IPS-20b (cell line): ENCODE measurements around the gene NCAM2.

Source experiments
- H3K27ac ChIP-seq: one replicate; pipeline ENCODE4 v1.5.1; 2013; ENCODE audit warnings: low read length
- H3K27me3 ChIP-seq: 2 replicates; pipeline ENCODE4 v1.6.1; 2013; ENCODE audit warnings: mild to moderate bottlenecking, low read length, inconsistent platforms; ENCODE audit not compliant: insufficient read depth
- H3K36me3 ChIP-seq: 2 replicates; pipeline ENCODE4 v1.6.1; 2013; ENCODE audit warnings: low read depth, mild to moderate bottlenecking, inconsistent platforms, low read length, moderate library complexity; ENCODE audit not compliant: insufficient read depth
- H3K4me1 ChIP-seq: 2 replicates; pipeline ENCODE4 v1.6.1; 2013; ENCODE audit warnings: mild to moderate bottlenecking, control low read depth, inconsistent platforms, low read length, moderate library complexity; ENCODE audit not compliant: insufficient read depth
- H3K4me3 ChIP-seq: 2 replicates; pipeline ENCODE4 v1.5.1; 2013; ENCODE audit warnings: mild to moderate bottlenecking, low read length, inconsistent platforms
- H3K9ac ChIP-seq: 2 replicates; pipeline ENCODE4 v1.6.1; 2013; ENCODE audit warnings: low read depth, mild to moderate bottlenecking, inconsistent platforms, low read length, moderate library complexity
- H3K9me3 ChIP-seq: 2 replicates; pipeline ENCODE4 v1.6.1; 2013; ENCODE audit warnings: mild to moderate bottlenecking, low read depth, low read length, inconsistent platforms; ENCODE audit not compliant: insufficient read depth

Gene NCAM2

DNA sequence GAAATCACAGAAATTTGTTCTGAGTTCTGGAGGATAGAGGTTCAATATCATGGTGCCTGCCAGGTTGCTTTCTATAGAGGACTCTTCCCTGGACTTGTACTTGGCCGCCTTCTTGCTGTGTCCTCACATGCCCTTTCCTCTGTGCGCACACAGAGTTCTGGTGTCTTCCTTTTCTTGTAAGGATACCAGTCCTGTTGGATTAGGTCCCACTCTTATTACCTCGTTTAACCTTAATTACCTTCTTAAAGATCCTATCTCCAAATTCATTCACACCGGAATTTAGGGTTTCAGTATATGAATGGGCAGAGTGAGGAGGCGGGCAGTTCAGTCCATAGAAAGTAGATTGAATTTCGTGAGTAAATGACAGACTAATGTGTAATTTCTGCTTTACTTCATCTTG, 413.9 kb downstream of the NCAM2 start:
- H3K36me3 ChIP-seq, result no peaks in the 10 kb centered on the region
- no peak overlapping the region for H3K9ac ChIP-seq
- no peak overlapping the region for H3K4me3 ChIP-seq
- no peaks in the 10 kb centered on the region for H3K4me1 ChIP-seq
- no peaks in the 10 kb centered on the region for H3K9me3 ChIP-seq
- H3K27ac ChIP-seq, result no peak overlapping the region
- no peaks in the 10 kb centered on the region for H3K27me3 ChIP-seq

DNA sequence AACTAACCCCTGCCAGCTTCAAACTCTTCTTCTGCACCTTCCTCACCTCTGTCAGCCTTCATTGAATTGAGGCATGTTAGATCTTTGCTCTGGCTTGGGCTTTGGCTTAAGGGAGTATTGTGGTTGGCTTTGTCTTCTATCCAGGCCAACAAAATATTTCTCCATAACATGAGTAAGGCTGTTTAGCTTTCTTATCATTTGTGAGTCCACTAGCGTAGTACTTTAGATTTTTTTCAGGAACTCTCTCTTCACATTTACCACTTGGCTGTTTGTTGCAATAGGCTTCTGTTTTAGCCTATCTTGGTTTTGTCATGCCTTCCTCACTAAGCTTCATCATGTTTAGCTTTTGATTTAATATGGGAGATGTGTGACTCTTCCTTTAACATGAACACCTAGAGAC, 417.5 kb downstream of the NCAM2 start:
- H3K9ac ChIP-seq, result no peak overlapping the region
- H3K27me3 ChIP-seq, result no peaks in the 10 kb centered on the region
- no peak overlapping the region for H3K27ac ChIP-seq
- no peaks in the 10 kb centered on the region for H3K4me1 ChIP-seq
- no peaks in the 10 kb centered on the region for H3K36me3 ChIP-seq
- no peaks in the 10 kb centered on the region for H3K9me3 ChIP-seq
- no peak overlapping the region for H3K4me3 ChIP-seq

DNA sequence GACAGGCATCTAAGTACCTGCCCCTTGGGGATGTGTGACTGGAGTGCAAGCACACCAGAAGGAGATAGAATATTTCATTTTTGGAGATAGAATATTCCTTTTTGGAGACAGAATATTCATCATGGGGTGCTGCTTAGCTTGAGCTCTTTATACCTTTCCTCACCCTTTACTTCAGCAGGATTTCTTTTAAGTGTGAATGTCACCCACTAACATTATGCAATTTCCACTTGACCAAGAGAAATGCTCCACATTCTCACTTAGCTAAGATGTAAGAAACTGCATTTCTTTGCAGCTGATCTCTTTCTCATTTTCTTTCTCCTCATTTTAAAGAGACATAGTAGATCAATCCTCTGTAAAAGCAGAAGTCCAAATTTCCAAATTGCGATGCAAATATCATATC, 436.7 kb downstream of the NCAM2 start:
- no peak overlapping the region for H3K27ac ChIP-seq
- no peak overlapping the region for H3K4me3 ChIP-seq
- H3K4me1 ChIP-seq, result no peaks in the 10 kb centered on the region
- no peak overlapping the region for H3K9ac ChIP-seq
- no peaks in the 10 kb centered on the region for H3K36me3 ChIP-seq
- no peaks in the 10 kb centered on the region for H3K9me3 ChIP-seq
- no peaks in the 10 kb centered on the region for H3K27me3 ChIP-seq

DNA sequence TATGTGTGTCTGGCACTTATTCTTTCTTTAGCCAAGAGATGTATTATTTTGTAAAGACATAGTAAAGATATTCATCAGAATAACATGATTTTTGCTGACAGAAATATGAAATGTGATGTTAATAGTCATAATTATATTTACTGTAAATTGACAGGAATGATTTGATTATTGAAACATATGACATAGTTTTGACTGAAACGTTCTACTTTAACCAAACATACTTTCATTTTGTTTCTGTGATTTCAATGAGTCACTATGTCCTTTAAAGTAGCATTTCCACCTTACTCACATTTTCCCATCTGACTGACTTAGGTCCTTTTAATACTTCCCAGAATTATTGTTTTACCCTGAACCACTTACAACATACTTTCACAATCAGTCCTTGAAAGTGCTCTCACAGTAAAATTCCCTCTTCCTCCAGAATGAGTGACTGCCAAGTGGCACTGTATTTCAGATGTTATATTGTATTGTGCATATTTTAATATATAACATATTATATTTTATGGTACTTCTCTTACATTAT, 437.9 kb downstream of the NCAM2 start:
- no peaks in the 10 kb centered on the region for H3K27me3 ChIP-seq
- no peak overlapping the region for H3K27ac ChIP-seq
- H3K9me3 ChIP-seq, result no peaks in the 10 kb centered on the region
- no peak overlapping the region for H3K4me3 ChIP-seq
- H3K9ac ChIP-seq, result no peak overlapping the region
- no peaks in the 10 kb centered on the region for H3K36me3 ChIP-seq
- H3K4me1 ChIP-seq, result no peaks in the 10 kb centered on the region

DNA sequence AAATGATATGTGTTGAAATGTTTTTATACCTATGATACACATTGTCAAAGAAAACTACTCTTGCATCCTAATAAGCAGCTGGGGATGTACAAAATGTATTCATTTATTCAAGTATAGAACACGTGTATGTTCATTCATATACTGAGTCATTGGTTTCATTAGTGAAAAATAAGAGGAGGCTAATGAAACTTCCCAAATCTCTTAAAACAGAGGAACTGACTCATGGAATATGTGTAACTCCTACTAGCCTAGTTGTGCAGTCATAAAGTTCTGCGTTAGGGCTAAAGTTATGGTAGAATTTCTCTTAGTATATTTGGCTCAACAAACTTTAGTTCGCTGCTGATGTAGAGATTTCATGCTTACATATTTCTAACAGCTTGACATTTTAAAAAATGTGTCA, 441.6 kb downstream of the NCAM2 start:
- H3K36me3 ChIP-seq, result no peaks in the 10 kb centered on the region
- no peak overlapping the region for H3K4me3 ChIP-seq
- no peaks in the 10 kb centered on the region for H3K9me3 ChIP-seq
- H3K27ac ChIP-seq, result no peak overlapping the region
- H3K9ac ChIP-seq, result no peak overlapping the region
- H3K4me1 ChIP-seq, result no peaks in the 10 kb centered on the region
- H3K27me3 ChIP-seq, result no peaks in the 10 kb centered on the region

DNA sequence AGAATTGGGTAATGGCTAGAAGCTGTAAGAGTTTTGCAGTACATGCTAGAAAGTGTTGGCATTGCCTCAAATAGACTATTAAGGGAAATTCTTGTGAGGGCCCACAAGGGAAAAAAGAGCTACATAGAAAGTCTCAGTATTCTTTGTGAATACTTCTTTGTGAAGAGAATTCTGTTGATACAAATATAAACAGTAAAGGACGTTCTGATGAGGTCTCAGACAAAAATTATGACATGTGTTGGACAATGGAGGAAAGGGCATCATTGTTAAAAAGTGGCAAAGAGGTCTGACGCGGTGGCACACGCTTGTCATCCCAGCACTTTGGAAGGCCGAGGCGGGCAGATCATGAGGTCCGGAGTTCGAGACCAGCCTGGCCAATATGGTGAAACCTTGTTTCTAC, 458.9 kb downstream of the NCAM2 start:
- H3K36me3 ChIP-seq, result no peaks in the 10 kb centered on the region
- H3K27me3 ChIP-seq, result no peaks in the 10 kb centered on the region
- no peak overlapping the region for H3K9ac ChIP-seq
- no peak overlapping the region for H3K27ac ChIP-seq
- no peak overlapping the region for H3K4me3 ChIP-seq
- H3K9me3 ChIP-seq, result no peaks in the 10 kb centered on the region
- no peaks in the 10 kb centered on the region for H3K4me1 ChIP-seq

DNA sequence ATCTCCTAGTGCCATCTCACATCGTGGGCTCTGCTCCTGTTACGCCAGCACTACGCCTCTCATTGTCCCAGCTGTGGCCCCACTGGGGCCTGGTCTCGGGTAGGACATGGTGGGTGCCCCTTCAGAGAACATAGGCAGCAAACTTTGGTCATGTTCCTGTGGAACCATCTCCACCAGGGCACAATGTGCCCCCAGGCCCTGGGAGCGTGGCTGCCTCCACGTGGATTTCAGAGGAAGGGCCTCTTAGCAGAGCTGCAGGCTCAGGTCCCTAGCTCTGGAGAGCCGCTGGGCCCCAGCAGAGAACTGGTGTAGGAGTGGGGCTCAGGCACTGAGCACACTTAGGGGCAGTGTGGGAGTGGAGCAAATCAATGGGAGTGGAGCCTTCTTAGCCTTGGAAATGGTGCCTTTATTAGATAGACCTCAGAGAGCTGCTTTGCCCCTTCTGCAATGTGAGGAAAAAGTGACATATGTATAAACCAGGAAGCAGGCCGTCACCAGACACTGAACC, 460.0 kb downstream of the NCAM2 start:
- Histone ChIP-seq H3K4me1 (no peaks in the 10 kb centered on the region), H3K4me3 (no peak overlapping the region), H3K9me3 (no peaks in the 10 kb centered on the region), H3K27me3 (no peaks in the 10 kb centered on the region), H3K27ac (no peak overlapping the region), H3K9ac (no peak overlapping the region), H3K36me3 (no peaks in the 10 kb centered on the region)

DNA sequence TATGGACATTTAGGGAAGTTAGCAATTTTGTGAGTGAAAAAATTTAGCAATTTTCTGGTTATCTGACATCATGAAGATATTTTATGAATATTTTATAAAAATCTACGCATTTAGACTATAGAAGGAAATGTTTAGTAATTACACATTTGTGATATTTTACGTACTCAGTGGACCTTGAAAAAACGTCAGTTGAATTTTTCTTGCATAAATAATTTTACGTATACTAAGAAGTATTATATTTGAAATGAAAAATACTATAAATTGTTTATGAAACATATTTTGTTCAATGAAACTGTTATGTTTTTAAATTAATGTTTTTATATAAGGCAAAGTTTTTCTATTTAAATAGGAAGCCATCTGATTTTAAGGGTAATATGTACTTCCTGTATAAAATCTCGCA, 462.8 kb downstream of the NCAM2 start:
- H3K9me3 ChIP-seq, result no peaks in the 10 kb centered on the region

DNA sequence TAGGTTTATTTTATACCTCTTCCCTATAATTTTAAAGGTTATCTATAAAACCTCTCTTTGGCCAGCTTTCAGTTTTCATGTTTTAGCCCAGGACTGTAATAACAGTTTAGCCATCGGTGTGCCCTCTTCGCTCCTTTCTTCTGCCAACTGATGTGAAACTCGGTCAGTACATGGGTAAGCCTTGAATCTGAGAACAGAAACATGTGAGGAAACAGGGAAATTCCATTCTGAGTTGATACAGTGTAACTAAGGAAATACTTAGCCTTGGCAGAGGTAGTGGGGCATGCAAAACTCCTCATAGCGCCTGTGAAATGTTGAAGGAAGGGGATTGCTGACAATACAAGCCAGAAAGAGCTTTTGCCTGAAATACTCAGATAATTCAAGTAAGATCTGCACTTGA, 465.2 kb downstream of the NCAM2 start:
- H3K4me3 ChIP-seq, result no peak overlapping the region
- no peaks in the 10 kb centered on the region for H3K9me3 ChIP-seq
- no peaks in the 10 kb centered on the region for H3K27me3 ChIP-seq
- H3K9ac ChIP-seq, result no peak overlapping the region
- no peaks in the 10 kb centered on the region for H3K36me3 ChIP-seq
- H3K27ac ChIP-seq, result no peak overlapping the region
- no peaks in the 10 kb centered on the region for H3K4me1 ChIP-seq

More for the DNA sequence above, 462.8 kb downstream of the NCAM2 start:
- no peak overlapping the region for H3K9ac ChIP-seq
- no peaks in the 10 kb centered on the region for H3K4me1 ChIP-seq
- no peak overlapping the region for H3K4me3 ChIP-seq
- H3K36me3 ChIP-seq, result no peaks in the 10 kb centered on the region
- H3K27ac ChIP-seq, result no peak overlapping the region
- H3K27me3 ChIP-seq, result no peaks in the 10 kb centered on the region

DNA sequence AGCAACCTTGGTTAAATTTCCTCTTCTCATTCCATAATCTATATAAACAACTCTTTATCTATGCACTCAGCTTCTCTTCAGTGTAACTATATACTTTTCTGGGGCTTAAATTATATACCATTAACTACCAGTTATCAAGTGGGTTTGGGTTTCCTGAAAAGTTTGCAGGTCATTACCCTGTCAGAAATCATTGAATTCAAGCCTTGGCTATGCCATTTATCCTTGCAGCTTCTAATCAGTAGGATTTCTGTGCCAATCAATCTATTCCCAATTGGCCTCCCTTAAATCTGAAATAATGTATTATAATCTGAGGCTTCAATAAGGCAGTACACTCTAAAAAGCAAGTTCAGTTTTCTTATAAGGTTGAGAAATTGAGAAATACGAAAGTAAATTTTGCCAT, 466.5 kb downstream of the NCAM2 start:
- no peak overlapping the region for H3K4me3 ChIP-seq
- no peak overlapping the region for H3K27ac ChIP-seq
- H3K36me3 ChIP-seq, result no peaks in the 10 kb centered on the region
- no peaks in the 10 kb centered on the region for H3K4me1 ChIP-seq
- no peaks in the 10 kb centered on the region for H3K27me3 ChIP-seq
- no peaks in the 10 kb centered on the region for H3K9me3 ChIP-seq
- no peak overlapping the region for H3K9ac ChIP-seq

DNA sequence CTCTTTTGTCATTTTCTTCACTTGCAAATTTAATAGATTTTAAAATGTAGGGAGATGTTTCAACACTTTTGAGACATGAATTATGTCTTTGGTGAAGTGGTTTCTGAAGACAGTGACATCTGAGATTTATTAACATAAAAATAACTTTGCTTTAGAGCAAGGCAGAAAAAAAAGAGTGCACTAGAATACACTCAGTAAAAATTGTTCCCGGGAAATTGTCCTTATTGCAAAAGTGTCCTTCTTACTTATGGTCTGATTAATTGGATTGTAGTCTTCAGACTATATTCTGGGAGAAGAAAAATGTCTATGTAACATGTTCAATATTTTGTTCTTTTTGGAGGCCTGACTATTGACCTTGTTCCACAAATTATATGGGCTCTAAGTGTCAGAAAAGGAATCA, 468.5 kb downstream of the NCAM2 start:
- Histone ChIP-seq H3K4me3 (no peak overlapping the region), H3K9ac (no peak overlapping the region), H3K36me3 (no peaks in the 10 kb centered on the region), H3K4me1 (no peaks in the 10 kb centered on the region), H3K27ac (no peak overlapping the region), H3K27me3 (no peaks in the 10 kb centered on the region), H3K9me3 (no peaks in the 10 kb centered on the region)

DNA sequence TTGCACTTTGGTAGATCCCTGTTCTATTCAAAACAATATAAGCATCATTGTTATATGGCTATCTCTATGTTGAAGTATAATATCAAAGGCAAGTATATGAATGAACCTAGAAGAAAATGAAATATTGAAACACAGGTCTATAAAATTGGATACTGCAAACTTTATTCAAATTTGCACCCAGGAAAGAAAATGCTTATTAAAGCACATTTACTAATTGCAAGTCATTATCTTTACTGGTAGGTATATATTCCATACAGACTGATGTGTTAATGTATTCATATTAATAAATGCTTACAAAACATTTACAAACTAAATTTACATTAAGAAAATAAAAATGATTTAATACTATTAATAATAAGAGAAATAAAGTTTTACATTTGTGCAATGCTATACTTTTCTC, 469.8 kb downstream of the NCAM2 start:
- Histone ChIP-seq H3K9me3 (no peaks in the 10 kb centered on the region), H3K27ac (no peak overlapping the region), H3K4me1 (no peaks in the 10 kb centered on the region), H3K36me3 (no peaks in the 10 kb centered on the region), H3K27me3 (no peaks in the 10 kb centered on the region), H3K9ac (no peak overlapping the region), H3K4me3 (no peak overlapping the region)

DNA sequence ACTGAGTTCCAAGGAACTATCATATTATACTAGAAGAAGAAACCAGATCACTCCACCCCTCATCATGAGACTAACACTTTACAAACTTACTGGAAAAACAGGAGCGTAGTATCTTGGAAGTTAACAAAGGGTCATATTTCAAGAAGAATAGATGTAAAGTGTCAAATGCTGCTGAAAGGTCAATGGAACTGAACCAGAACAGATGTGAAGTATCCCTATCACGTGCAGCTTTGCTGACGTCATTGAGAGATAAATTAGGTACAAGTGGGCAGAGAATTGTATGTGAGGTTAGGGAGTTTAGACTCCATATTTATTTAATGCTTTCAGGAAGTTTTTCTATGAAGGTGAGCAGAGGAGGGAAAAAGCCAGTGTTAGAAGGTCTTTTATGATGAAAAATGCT, 483.0 kb downstream of the NCAM2 start:
- Histone ChIP-seq H3K9ac (no peak overlapping the region), H3K27ac (no peak overlapping the region), H3K27me3 (no peaks in the 10 kb centered on the region), H3K4me3 (no peak overlapping the region), H3K4me1 (no peaks in the 10 kb centered on the region), H3K9me3 (no peaks in the 10 kb centered on the region), H3K36me3 (no peaks in the 10 kb centered on the region)
